Progenitor cell of endocrine pancreas (in vitro differentiated cells): ENCODE results near the gene NEDD4. TPM values are rescaled to one million over a fixed set of nuclear protein-coding genes. Genes with fewer than 3 reads are reported as not detected.
A peak's percentile ranks its signal among the peaks of the same experiment; 100 is the strongest.

Source experiments
- DNase-seq: peaks from one replicate; pipeline ENCODE4 v3.0.0; 2021; ENCODE audit warnings: low spot score; ENCODE audit not compliant: unreplicated experiment
- H3K27ac Mint-ChIP-seq: 2 replicates; pipeline ENCODE4 v1.8.0; 2021; ENCODE audit warnings: mild to moderate bottlenecking, moderate library complexity, mixed read lengths
- H3K27me3 Mint-ChIP-seq: 2 replicates; pipeline ENCODE4 v1.8.0; 2021; ENCODE audit warnings: mixed read lengths
- H3K36me3 Mint-ChIP-seq: 2 replicates; pipeline ENCODE4 v1.8.0; 2022; ENCODE audit warnings: mixed read lengths; ENCODE audit not compliant: insufficient read depth
- H3K4me1 Mint-ChIP-seq: 2 replicates; pipeline ENCODE4 v1.8.0; 2021; ENCODE audit warnings: low read depth, mixed read lengths
- H3K4me3 Mint-ChIP-seq: 2 replicates; pipeline ENCODE4 v1.8.0; 2021; ENCODE audit warnings: low read depth, mild to moderate bottlenecking, moderate library complexity, mixed read lengths
- H3K9me3 Mint-ChIP-seq: 2 replicates; pipeline ENCODE4 v1.8.0; 2021; ENCODE audit warnings: low read depth, mixed read lengths
- long read RNA-seq: library from polyadenylated mRNA; unstranded; transcript quantifications from one replicate; pipeline ENCODE4 v2.0.0, GENCODE V29; 2020
- total RNA-seq: library from RNA; stranded (reverse); gene quantifications from 2 replicates; pipeline ENCODE4 v1.2.1, GENCODE V29; 2021
- TF ChIP-seq, protein P1 (sequence below): fragments of 200-600 bp; sonication (generic); IDR thresholded peaks from one replicate; pipeline ENCODE4 v1.5.0; 2021; ENCODE audit warnings: antibody characterized with exemption, mild to moderate bottlenecking; ENCODE audit not compliant: unreplicated experiment

Gene NEDD4
- total RNA-seq, result 12.3 and 14.2 TPM in 2 replicates
- long read RNA-seq, full-length matches to known transcripts, result 26 of 54 reads
- long read RNA-seq, partial matches to known transcripts, result 16 of 54 reads
- long read RNA-seq, other reads (novel, unspliced or antisense), result 12 of 54 reads

DNA sequence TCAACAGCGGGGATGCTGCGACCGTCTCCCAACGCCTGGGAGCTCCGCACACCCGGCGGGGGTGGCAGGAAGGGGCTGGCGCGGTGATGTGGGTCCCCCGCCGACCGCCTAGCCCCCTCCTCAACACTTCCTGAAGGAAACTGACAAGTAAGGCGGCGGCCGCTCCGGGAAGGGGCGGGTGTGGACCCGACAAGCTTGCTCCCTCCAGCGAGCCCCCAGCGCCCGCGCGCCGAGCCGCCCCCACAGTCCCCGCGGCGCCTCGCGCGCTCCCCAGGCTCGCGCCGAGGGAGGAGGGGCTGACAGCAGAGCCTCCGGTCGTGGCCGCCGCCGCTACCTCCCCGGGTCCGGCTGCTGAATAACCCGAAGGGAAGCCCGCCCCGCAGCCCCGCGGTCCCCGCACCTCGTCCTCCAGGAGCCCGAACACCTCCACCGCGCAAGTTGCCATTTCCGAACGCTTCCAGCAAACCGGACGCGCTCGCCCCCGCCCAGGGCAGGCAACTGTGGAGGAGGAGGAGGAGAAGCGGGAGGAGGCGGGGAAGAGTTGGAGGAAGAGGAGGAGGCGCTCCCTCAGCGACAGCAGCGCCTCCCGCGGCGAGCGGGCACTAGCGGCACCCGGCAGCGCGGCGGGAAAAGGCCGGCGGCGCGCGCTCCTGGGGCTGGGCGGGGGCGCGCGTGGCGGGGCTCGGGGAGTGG, at the start of gene NEDD4:
TSS of gene NEDD4 (minus strand) at position 502 of the 693 bp plus-strand sequence. CDS start at position 445, 57 bp downstream.
- DNase-seq, result peak; percentile 70
- Mint-ChIP-seq H3K36me3 (peaks cover 6% of the 10 kb centered on the region), H3K4me1 (peaks cover 20% of the 10 kb centered on the region), H3K9me3 (no peaks in the 10 kb centered on the region), H3K4me3 (peak within 1 kb of the TSS; percentile 90), H3K27me3 (peaks cover 12% of the 10 kb centered on the region), H3K27ac (peak within 1 kb of the TSS; percentile 94)
- TF ChIP-seq, protein P1, sequence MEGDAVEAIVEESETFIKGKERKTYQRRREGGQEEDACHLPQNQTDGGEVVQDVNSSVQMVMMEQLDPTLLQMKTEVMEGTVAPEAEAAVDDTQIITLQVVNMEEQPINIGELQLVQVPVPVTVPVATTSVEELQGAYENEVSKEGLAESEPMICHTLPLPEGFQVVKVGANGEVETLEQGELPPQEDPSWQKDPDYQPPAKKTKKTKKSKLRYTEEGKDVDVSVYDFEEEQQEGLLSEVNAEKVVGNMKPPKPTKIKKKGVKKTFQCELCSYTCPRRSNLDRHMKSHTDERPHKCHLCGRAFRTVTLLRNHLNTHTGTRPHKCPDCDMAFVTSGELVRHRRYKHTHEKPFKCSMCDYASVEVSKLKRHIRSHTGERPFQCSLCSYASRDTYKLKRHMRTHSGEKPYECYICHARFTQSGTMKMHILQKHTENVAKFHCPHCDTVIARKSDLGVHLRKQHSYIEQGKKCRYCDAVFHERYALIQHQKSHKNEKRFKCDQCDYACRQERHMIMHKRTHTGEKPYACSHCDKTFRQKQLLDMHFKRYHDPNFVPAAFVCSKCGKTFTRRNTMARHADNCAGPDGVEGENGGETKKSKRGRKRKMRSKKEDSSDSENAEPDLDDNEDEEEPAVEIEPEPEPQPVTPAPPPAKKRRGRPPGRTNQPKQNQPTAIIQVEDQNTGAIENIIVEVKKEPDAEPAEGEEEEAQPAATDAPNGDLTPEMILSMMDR, result peak; percentile 62

GRCh38 chr15:56042498-56042897, 49.1 kb upstream of the NEDD4 start:
- TF ChIP-seq, protein P1, result no peak
- Mint-ChIP-seq H3K9me3 (peaks cover 9% of the 10 kb centered on the region), H3K36me3 (no peaks in the 10 kb centered on the region), H3K4me1 (peaks cover 35% of the 10 kb centered on the region), H3K27ac (peak overlapping the region; percentile 88), H3K4me3 (no peak overlapping the region), H3K27me3 (no peaks in the 10 kb centered on the region)
- DNase-seq, result no peak

DNA sequence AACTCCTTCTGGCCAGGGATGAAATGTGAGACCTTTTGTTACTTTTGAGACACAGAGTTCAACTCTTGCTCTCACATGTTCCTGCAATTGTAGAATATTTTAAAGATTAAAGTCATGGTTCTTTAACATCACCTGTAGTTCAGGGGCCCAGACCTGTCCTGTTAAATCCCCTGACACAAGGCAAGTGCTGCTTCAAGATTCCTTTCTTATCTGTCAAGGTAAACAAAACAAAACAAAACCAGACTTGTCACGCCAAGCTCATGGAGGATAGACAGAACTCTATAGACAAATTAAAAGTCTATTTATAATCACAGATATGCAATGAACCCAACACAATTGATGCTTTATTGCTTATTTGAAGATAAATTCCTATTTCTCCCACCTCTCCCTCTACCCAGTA, 48.6 kb upstream of the NEDD4 start:
- H3K4me3 Mint-ChIP-seq, result no peak overlapping the region
- TF ChIP-seq, protein P1, result no peak
- no peaks in the 10 kb centered on the region for H3K36me3 Mint-ChIP-seq
- H3K27ac Mint-ChIP-seq, result peak overlapping the region; percentile 88
- H3K27me3 Mint-ChIP-seq, result no peaks in the 10 kb centered on the region
- H3K9me3 Mint-ChIP-seq, result peaks cover 9% of the 10 kb centered on the region
- H3K4me1 Mint-ChIP-seq, result peaks cover 35% of the 10 kb centered on the region
- DNase-seq, result no peak

DNA sequence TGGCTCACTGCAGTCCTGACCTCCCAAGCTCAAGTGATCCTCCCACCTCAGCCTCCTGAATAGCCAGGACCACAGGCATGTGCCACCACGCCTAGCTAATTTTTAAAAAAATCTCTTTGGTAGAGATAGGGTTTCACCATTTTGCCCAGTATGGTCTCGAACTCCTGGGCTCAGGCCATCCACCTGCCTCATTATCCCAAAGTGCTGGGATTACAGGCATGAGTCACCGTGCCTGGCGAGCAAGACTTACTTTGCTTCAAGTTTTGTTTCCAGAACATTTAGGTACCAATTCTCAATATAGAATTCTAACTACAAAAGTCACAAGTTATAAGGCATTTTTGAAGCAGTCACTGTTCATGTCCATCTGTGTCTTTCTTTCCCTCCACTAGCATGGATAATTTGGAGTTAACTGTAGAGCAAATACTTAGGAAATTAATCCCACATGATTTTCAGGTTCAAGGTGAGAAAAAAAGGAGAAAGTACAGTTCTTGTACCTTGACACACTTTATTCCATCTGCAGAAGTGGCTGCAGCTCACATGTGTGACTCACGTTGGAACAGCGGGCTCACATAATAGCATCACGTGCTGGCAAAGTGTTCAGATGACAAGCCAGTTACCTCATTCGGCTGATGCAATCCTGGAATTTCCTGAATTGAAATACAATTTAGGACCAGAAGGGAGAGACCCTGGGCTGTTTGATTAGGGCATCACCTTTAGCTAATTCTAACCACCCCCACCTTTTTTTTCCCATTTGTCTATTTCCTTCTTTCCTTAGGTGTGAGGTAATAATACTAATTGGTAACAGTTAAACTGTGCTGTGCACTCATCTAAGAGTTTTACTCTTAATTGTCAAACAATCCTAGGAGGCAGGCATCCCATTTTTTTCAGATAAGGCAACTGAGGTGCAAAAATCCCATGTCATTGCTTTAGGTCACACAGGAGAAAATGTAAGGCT, 46.9 kb upstream of the NEDD4 start:
- Mint-ChIP-seq H3K27ac (peak overlapping the region; percentile 91), H3K4me3 (no peak overlapping the region), H3K36me3 (no peaks in the 10 kb centered on the region), H3K27me3 (no peaks in the 10 kb centered on the region), H3K9me3 (peaks cover 5% of the 10 kb centered on the region), H3K4me1 (peaks cover 35% of the 10 kb centered on the region)
- DNase-seq, result no peak
- TF ChIP-seq, protein P1, result no peak

GRCh38 chr15:56038707-56039106, 45.3 kb upstream of the NEDD4 start:
- Mint-ChIP-seq H3K36me3 (no peaks in the 10 kb centered on the region), H3K4me3 (no peak overlapping the region), H3K4me1 (peaks cover 32% of the 10 kb centered on the region), H3K27me3 (no peaks in the 10 kb centered on the region), H3K27ac (peak overlapping the region; percentile 57), H3K9me3 (peaks cover under 1% of the 10 kb centered on the region)
- no peak for DNase-seq
- TF ChIP-seq, protein P1, result no peak
